Omental fat pad (tissue), 4 donors: Measurements from ENCODE around the gene ZDHHC14. TPM values are rescaled to one million over a fixed set of nuclear protein-coding genes. Genes with fewer than 3 reads are reported as not detected.

Source experiments
- ATAC-seq: fragments of 150-250 bp; one replicate; pipeline ENCODE4 v1.9.1; 2016; ENCODE audit warnings: mild to moderate bottlenecking, moderate library complexity; ENCODE audit not compliant: low FRiP score
- DNase-seq: peaks from one replicate; pipeline ENCODE4 v3.0.0-alpha.2; 2019; ENCODE audit warnings: low spot score
- total RNA-seq, 4 donors: library from RNA; depleted of rRNA; stranded (reverse); fragments of >200 nt; gene quantifications; one replicate each; pipeline ENCODE4 v1.1.0, GENCODE V29; 2016
- TF ChIP-seq, protein P1 (sequence below), 3 donors: fragments of 450-650 bp; IDR thresholded peaks; one replicate each; pipeline ENCODE4 v1.5.1; 2016 to 2017; ENCODE audit warnings: antibody characterized with exemption in 3 of 3, mild to moderate bottlenecking in 3 of 3, moderate library complexity in 2 of 3

ZDHHC14 gene
- total RNA-seq, 4 donors from 2014 or later, result 5.6 to 13.7 (median 6.9) TPM

DNA sequence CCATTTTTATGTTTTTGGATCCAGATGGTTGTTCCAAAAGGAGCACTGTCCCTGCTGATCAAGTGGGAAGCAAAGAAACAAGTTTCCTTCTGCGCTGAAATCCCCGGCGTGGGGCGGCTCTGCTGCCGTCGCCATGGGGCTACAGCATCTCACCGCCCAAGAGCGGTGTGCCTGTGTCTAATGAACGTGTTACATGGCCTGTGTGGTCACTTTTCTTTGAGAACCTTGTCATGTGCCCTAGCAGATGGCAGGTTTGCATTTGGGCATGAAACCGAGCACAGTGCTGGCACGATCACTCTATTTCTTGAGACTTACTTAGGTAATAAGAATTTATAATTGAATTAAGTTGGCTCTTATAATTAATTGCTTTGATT, 51.9 kb downstream of the ZDHHC14 start:
- ATAC-seq (no peak), DNase-seq (no peak)
- TF ChIP-seq, protein P1, sequence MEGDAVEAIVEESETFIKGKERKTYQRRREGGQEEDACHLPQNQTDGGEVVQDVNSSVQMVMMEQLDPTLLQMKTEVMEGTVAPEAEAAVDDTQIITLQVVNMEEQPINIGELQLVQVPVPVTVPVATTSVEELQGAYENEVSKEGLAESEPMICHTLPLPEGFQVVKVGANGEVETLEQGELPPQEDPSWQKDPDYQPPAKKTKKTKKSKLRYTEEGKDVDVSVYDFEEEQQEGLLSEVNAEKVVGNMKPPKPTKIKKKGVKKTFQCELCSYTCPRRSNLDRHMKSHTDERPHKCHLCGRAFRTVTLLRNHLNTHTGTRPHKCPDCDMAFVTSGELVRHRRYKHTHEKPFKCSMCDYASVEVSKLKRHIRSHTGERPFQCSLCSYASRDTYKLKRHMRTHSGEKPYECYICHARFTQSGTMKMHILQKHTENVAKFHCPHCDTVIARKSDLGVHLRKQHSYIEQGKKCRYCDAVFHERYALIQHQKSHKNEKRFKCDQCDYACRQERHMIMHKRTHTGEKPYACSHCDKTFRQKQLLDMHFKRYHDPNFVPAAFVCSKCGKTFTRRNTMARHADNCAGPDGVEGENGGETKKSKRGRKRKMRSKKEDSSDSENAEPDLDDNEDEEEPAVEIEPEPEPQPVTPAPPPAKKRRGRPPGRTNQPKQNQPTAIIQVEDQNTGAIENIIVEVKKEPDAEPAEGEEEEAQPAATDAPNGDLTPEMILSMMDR (IDR thresholded peaks at IDR 0.05), result no peak

DNA sequence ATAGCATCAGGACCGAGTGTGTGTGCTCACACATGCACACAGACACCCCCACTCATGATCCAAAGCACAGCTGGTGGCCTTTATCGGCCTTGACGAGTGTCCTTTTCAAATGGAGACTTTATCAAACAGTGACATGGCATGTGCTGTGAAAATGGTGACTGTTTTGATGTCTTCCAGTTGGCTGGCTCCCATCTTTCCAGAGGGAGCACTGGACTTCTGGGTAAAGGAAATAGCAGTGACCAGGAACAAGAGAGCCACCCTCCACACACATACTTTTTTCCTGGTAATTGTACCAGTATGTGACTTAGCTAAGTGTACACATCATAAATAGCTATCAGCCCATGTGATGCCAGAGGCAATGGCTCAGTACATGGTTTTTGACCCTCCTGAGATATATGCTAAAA, 52.7 kb downstream of the ZDHHC14 start:
- ATAC-seq (no peak), DNase-seq (no peak)
- TF ChIP-seq, protein P1 (IDR thresholded peaks at IDR 0.05), result no peak

DNA sequence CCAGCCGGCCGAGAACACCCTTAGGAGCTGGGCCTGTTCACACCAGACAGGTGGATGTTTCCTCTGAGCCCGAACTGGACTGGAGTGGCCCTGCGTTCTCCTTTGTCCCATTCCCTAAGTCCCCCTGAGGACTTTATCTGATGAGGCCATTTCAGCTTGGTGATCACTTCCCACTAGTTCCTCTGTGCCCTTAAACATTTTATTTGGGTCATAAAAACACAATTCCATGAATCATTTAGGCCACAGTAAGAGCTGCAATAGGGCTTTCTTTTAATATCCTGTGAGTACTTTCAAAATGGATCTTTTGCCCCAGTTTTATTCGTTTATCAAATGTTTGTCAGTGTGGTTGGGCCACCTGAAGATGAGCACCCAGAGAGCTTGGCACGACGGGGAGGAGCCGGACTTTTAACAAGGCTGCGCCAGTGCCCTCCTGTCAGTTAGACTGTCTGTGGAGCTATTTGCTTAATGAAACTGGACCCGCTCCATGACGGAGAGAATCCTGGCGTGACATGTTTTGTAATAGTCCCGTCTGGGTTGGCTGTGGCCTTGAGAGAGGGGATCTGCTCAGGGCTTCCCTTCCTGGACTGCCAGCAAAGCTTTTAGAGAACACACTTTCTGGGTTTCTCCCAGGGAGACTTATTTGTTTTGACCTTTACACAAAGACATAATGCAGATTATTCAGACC, 53.5 kb downstream of the ZDHHC14 start:
- ATAC-seq (no peak), DNase-seq (no peak)
- TF ChIP-seq, protein P1 (IDR thresholded peaks at IDR 0.05), result no peak

DNA sequence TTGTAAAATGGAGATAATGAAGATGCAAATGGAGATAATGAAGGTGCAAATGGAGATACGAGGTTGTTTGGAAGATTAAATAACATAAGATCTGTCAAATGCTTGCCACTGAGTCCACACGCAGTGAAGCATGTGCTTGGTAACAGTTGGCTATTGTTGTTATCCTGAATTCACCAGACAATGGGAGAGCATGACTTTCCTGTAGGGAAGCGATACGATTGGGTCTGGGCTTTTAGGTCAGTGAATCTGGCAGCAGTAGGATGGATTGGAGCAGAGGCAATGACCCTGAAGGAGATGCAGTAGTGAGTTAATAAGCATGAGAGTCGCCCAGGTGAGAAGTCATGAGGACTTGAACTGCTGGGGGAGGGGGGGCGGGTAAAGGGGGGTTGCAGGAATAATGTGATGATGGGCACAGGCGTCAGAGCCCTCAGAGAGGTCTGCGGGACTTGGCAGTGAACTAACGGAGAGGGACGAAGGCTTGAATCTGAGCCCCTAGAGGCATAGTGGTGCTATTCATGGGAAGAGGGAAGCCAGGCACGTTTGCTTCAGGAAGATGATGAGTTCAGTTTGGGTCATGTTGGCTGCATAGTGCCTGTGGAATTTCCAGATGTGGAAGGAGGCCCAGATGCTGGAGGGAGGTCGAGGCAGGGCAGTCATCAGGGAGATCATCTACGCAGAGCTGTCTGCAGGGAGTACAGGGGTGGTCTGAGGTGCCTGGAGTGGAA, 55.4 kb downstream of the ZDHHC14 start:
- TF ChIP-seq, protein P1 (IDR thresholded peaks at IDR 0.05), result no peak
- DNase-seq (no peak), ATAC-seq (no peak)

DNA sequence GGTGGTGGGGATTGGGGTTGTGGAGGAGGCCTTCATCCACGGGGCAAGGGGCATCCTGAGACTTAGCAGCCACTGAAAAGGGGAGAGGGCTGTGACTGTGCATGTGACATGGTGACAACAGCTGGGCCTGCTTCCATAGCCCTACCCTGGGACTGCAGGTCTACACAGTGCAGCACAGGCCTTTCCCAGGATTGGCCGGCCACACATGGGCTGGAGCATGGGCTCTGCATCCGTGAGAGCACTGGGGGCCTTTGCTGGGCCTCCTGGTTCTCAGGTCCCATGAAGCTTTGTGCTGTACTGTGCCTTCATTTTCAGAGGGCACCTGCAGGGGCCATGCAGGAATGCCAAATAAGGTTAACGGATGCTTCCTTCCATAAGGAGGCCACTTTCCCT, 56.0 kb downstream of the ZDHHC14 start:
- TF ChIP-seq, protein P1 (IDR thresholded peaks at IDR 0.05), result no peak
- DNase-seq (no peak), ATAC-seq (no peak)

DNA sequence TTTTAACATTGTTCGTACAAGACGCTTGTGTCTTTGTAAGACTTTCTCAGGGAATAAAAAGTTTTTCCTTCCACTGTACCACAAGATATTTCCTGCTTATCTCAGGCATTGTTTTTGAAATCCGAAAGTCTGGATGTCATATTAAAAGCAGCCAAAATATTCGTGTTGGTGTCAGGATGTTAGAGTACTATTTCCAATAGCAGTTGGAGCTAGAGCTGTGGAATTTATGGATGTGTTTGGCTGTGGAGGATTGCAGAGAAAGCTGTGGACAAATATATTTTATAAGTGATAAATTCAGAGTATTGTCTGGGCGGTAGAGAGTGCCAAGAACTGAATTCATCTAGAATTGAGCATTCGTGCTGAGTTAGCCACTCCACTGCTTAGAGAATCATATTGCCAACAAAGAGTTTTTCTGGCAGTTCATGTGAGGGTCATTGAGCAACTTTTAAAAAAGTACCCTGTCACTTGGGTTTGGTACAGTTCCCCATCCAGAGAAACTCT, 57.7 kb downstream of the ZDHHC14 start:
- TF ChIP-seq, protein P1 (IDR thresholded peaks at IDR 0.05), result no peak
- DNase-seq (no peak), ATAC-seq (no peak)

DNA sequence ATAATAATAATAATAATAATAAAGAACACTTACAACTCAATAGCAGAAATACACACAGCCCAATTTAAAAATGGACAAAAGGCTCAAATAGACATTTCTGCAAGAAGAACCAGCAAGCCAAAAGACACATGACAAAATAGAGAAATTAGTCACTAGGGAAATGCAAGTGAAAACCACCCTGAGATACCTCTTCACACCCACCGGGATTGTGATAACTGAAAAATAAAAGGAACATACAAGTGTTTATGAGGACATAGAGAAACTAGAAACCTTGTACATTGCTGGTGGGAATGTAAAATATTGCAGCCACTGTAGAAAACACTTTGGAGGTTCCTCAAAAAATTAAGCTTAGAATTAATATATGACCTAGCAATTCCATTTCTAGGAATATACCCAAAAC, 59.2 kb downstream of the ZDHHC14 start:
- no peak for ATAC-seq
- TF ChIP-seq, protein P1 (IDR thresholded peaks at IDR 0.05), result no peak
- no peak for DNase-seq
